Measurements from ENCODE around the gene TTC9B.

Gene TTC9B

DNA sequence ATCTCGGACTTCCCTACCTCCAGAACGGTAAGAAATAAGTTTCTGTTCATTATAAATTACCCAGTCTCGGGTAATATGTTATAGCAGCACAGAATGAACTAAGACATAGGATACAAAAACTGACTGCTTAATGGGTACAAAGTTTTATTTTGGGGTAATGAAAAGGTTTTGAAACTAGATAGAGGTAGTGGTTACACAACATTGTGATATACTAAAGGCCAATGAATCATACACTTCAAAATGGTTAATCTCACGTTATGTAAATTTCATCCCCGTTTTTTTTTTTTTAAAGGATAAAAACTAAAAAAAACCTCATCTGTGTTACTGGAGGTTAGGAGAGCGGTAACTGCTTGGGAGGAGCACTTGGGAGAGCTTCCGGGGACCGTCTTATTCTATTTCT is 43.4 kb upstream of the TTC9B start:
- Histone ChIP-seq H3K4me1 (ENCODE audit: control insufficient read depth, insufficient read depth, low read length, unreplicated experiment) (no peaks in the 10 kb centered on the region), H3K79me2 (ENCODE audit: control insufficient read depth, insufficient read depth, low read length, unreplicated experiment) (peaks cover 6% of the 10 kb centered on the region), H2AFZ (ENCODE audit: low read length, unreplicated experiment) (no peak overlapping the region), H3K27ac (ENCODE audit: low read depth, low read length) (no peak overlapping the region), H3K36me3 (ENCODE audit: insufficient read depth, low read length) (0 out of 2 replicates have a peak, but pooled peaks cover 3% of the 10 kb centered on the region), H3K4me3 (ENCODE audit: low read depth, low read length) (no peak overlapping the region), H3K27me3 (ENCODE audit: insufficient read depth, low read length) (no peaks in the 10 kb centered on the region)

DNA sequence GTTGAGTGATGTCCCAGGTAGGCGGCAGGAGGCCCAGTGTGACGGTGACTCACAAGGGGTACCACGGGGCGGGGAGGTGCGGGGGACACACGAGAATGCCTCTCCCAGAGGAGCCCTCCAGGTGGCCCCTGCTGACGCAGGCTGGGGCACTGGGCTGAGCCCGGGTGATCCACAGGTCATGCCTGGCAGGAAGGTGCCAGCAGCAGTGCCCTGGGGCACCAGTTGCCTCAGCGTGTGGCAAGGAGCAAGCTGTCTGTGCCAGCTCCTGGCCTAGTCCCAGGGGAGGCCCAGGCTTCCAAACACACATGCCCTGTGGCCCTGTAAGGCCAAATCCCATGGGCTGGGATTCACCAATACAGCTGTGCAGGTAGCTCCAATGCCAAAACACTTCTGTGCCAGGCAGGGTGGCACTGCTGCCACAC is 38.9 kb upstream of the TTC9B start:
- Histone ChIP-seq H2AFZ (ENCODE audit: low read length, unreplicated experiment) (no peak overlapping the region), H3K36me3 (ENCODE audit: insufficient read depth, low read length) (no peaks in the 10 kb centered on the region), H3K4me3 (ENCODE audit: low read depth, low read length) (no peak overlapping the region), H3K27ac (ENCODE audit: low read depth, low read length) (no peak overlapping the region), H3K4me1 (ENCODE audit: control insufficient read depth, insufficient read depth, low read length, unreplicated experiment) (no peaks in the 10 kb centered on the region), H3K79me2 (ENCODE audit: control insufficient read depth, insufficient read depth, low read length, unreplicated experiment) (peaks cover 6% of the 10 kb centered on the region), H3K27me3 (ENCODE audit: insufficient read depth, low read length) (no peaks in the 10 kb centered on the region)

DNA sequence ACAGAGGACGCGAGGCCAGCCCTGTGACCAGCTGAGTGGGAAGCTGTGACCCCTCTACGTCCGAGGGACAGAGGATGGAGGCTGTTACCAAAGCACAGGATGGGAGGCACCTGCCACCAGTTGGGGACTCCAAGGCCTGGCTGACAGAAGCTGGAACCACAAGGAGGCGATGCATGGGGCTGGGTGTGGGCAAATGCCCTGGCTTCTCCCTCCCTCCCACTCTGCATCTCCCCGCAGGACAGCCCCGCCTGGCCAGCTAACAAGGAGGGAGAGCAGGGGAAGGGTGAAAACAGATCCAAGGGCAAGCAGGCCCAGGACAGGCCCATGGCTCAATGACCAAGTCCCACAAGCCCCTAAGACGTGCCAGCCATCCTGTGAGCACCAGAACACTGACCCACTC is 38.3 kb upstream of the TTC9B start:
- Histone ChIP-seq H3K79me2 (ENCODE audit: control insufficient read depth, insufficient read depth, low read length, unreplicated experiment) (peaks cover 4% of the 10 kb centered on the region), H3K4me3 (ENCODE audit: low read depth, low read length) (no peak overlapping the region), H3K27ac (ENCODE audit: low read depth, low read length) (no peak overlapping the region), H3K27me3 (ENCODE audit: insufficient read depth, low read length) (no peaks in the 10 kb centered on the region), H3K4me1 (ENCODE audit: control insufficient read depth, insufficient read depth, low read length, unreplicated experiment) (no peaks in the 10 kb centered on the region), H3K36me3 (ENCODE audit: insufficient read depth, low read length) (no peaks in the 10 kb centered on the region), H2AFZ (ENCODE audit: low read length, unreplicated experiment) (no peak overlapping the region)

GRCh38 chr19:40255619-40256166 is 37.5 kb upstream of the TTC9B start:
- H3K4me3 ChIP-seq (ENCODE audit: low read depth, low read length): no peak overlapping the region
- H3K36me3 ChIP-seq (ENCODE audit: insufficient read depth, low read length): no peaks in the 10 kb centered on the region
- H3K4me1 ChIP-seq (ENCODE audit: control insufficient read depth, insufficient read depth, low read length, unreplicated experiment): no peaks in the 10 kb centered on the region
- no peak overlapping the region for H3K27ac ChIP-seq (ENCODE audit: low read depth, low read length)
- H3K27me3 ChIP-seq (ENCODE audit: insufficient read depth, low read length): no peaks in the 10 kb centered on the region
- no peak overlapping the region for H2AFZ ChIP-seq (ENCODE audit: low read length, unreplicated experiment)
- peaks cover 3% of the 10 kb centered on the region for H3K79me2 ChIP-seq (ENCODE audit: control insufficient read depth, insufficient read depth, low read length, unreplicated experiment)

- no peaks in the 10 kb centered on the region for H3K36me3 ChIP-seq (ENCODE audit: insufficient read depth, low read length)
- H3K27me3 ChIP-seq (ENCODE audit: insufficient read depth, low read length): no peaks in the 10 kb centered on the region
- H3K4me1 ChIP-seq (ENCODE audit: control insufficient read depth, insufficient read depth, low read length, unreplicated experiment): no peaks in the 10 kb centered on the region
- peaks cover 3% of the 10 kb centered on the region for H3K79me2 ChIP-seq (ENCODE audit: control insufficient read depth, insufficient read depth, low read length, unreplicated experiment)
- H3K27ac ChIP-seq (ENCODE audit: low read depth, low read length): no peak overlapping the region
- H3K4me3 ChIP-seq (ENCODE audit: low read depth, low read length): no peak overlapping the region
- H2AFZ ChIP-seq (ENCODE audit: low read length, unreplicated experiment): no peak overlapping the region
Measured at GRCh38 chr19:40254714-40255418, 36.7 kb upstream of the TTC9B start.

- no peak overlapping the region for H2AFZ ChIP-seq (ENCODE audit: low read length, unreplicated experiment)
- H3K4me1 ChIP-seq (ENCODE audit: control insufficient read depth, insufficient read depth, low read length, unreplicated experiment): no peaks in the 10 kb centered on the region
- H3K36me3 ChIP-seq (ENCODE audit: insufficient read depth, low read length): no peaks in the 10 kb centered on the region
- no peak overlapping the region for H3K4me3 ChIP-seq (ENCODE audit: low read depth, low read length)
- H3K27ac ChIP-seq (ENCODE audit: low read depth, low read length): no peak overlapping the region
- peaks cover 3% of the 10 kb centered on the region for H3K79me2 ChIP-seq (ENCODE audit: control insufficient read depth, insufficient read depth, low read length, unreplicated experiment)
- no peaks in the 10 kb centered on the region for H3K27me3 ChIP-seq (ENCODE audit: insufficient read depth, low read length)
Measured at GRCh38 chr19:40253611-40254092, 35.5 kb upstream of the TTC9B start.

DNA sequence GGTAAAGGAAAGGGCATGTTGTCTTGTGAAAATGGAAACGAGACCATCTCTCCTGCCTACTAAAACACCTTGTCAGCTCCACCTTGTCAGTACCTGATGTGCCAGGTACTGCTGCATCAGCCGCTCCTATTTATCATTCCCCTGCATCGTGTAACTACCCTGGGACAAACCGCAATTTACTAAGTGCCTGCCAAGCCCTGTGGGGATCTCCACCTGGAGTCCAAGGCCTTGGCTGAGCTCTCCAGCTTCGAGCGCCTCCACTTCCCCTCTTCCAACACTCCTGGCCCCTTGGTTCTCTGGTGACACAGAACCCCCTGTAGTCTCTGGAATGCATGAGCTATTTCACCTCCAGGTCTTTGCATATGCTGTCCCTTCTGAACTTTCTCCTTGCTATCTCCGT is 34.2 kb upstream of the TTC9B start:
- no peaks in the 10 kb centered on the region for H3K79me2 ChIP-seq (ENCODE audit: control insufficient read depth, insufficient read depth, low read length, unreplicated experiment)
- H3K4me3 ChIP-seq (ENCODE audit: low read depth, low read length): no peak overlapping the region

DNA sequence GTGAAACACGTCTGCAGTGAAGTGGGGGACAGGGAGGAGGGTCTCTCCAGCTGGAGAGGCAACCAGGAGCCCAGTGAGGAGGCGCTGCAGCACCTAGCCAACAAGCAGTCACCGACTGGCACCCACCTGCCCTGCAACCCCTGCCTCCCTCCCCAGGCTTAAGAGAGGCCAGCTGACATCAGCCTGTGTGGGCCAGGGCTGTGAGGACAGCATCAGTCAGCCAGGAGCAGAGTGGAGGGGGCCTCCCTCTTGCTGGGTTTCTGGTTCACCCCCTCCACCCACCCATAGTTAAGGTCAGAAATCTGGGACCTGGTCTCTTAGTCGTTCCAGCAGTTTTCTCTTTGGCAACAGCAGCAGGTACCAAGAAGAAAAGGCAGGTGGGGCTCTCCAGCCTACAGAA is 33.8 kb upstream of the TTC9B start:
- H2AFZ ChIP-seq (ENCODE audit: low read length, unreplicated experiment): no peak overlapping the region
- no peak overlapping the region for H3K27ac ChIP-seq (ENCODE audit: low read depth, low read length)
- no peaks in the 10 kb centered on the region for H3K79me2 ChIP-seq (ENCODE audit: control insufficient read depth, insufficient read depth, low read length, unreplicated experiment)
- H3K4me1 ChIP-seq (ENCODE audit: control insufficient read depth, insufficient read depth, low read length, unreplicated experiment): no peaks in the 10 kb centered on the region
- no peaks in the 10 kb centered on the region for H3K36me3 ChIP-seq (ENCODE audit: insufficient read depth, low read length)
- no peak overlapping the region for H3K4me3 ChIP-seq (ENCODE audit: low read depth, low read length)
- H3K27me3 ChIP-seq (ENCODE audit: insufficient read depth, low read length): no peaks in the 10 kb centered on the region

More for the DNA sequence above, 34.2 kb upstream of the TTC9B start:
- H3K27me3 ChIP-seq (ENCODE audit: insufficient read depth, low read length): no peaks in the 10 kb centered on the region
- H3K27ac ChIP-seq (ENCODE audit: low read depth, low read length): no peak overlapping the region
- no peaks in the 10 kb centered on the region for H3K4me1 ChIP-seq (ENCODE audit: control insufficient read depth, insufficient read depth, low read length, unreplicated experiment)
- no peak overlapping the region for H2AFZ ChIP-seq (ENCODE audit: low read length, unreplicated experiment)
- H3K36me3 ChIP-seq (ENCODE audit: insufficient read depth, low read length): no peaks in the 10 kb centered on the region

DNA sequence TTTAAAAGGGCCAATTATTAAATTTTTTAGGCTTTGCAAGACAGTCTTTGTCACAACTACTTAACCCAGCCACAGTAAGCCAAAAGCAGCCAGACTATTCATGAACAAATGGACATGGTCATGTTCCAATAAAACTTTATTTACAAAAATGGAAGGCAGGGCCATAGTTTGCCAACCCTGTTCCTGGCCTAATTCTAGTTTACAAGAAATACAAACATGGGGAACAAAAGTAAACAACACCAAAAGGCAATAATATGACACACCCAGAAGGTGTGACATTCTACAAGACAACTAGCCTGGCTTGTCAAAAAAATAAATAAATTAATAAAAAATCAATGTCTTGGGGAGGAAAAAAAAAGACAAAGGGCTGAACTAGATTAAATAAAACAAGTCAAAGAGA is 33.1 kb upstream of the TTC9B start:
- Histone ChIP-seq H3K27me3 (ENCODE audit: insufficient read depth, low read length) (no peaks in the 10 kb centered on the region), H3K36me3 (ENCODE audit: insufficient read depth, low read length) (no peaks in the 10 kb centered on the region), H2AFZ (ENCODE audit: low read length, unreplicated experiment) (no peak overlapping the region), H3K79me2 (ENCODE audit: control insufficient read depth, insufficient read depth, low read length, unreplicated experiment) (no peaks in the 10 kb centered on the region), H3K4me3 (ENCODE audit: low read depth, low read length) (no peak overlapping the region), H3K4me1 (ENCODE audit: control insufficient read depth, insufficient read depth, low read length, unreplicated experiment) (no peaks in the 10 kb centered on the region), H3K27ac (ENCODE audit: low read depth, low read length) (no peak overlapping the region)

- Histone ChIP-seq H3K27ac (ENCODE audit: low read depth, low read length) (no peak overlapping the region), H3K36me3 (ENCODE audit: insufficient read depth, low read length) (no peaks in the 10 kb centered on the region), H3K4me1 (ENCODE audit: control insufficient read depth, insufficient read depth, low read length, unreplicated experiment) (no peaks in the 10 kb centered on the region), H2AFZ (ENCODE audit: low read length, unreplicated experiment) (no peak overlapping the region), H3K4me3 (ENCODE audit: low read depth, low read length) (no peak overlapping the region), H3K27me3 (ENCODE audit: insufficient read depth, low read length) (no peaks in the 10 kb centered on the region), H3K79me2 (ENCODE audit: control insufficient read depth, insufficient read depth, low read length, unreplicated experiment) (no peaks in the 10 kb centered on the region)
Measured at GRCh38 chr19:40249781-40250180, 31.6 kb upstream of the TTC9B start.

- Histone ChIP-seq H3K36me3 (ENCODE audit: insufficient read depth, low read length) (no peaks in the 10 kb centered on the region), H3K27me3 (ENCODE audit: insufficient read depth, low read length) (no peaks in the 10 kb centered on the region), H3K79me2 (ENCODE audit: control insufficient read depth, insufficient read depth, low read length, unreplicated experiment) (no peaks in the 10 kb centered on the region), H3K27ac (ENCODE audit: low read depth, low read length) (no peak overlapping the region), H3K4me3 (ENCODE audit: low read depth, low read length) (no peak overlapping the region), H2AFZ (ENCODE audit: low read length, unreplicated experiment) (no peak overlapping the region), H3K4me1 (ENCODE audit: control insufficient read depth, insufficient read depth, low read length, unreplicated experiment) (no peaks in the 10 kb centered on the region)
Measured at GRCh38 chr19:40249201-40249600, 31.0 kb upstream of the TTC9B start.
